Left colon (tissue), 2 donors: ENCODE measurements around the gene CENPM. TPM values are rescaled to one million over a fixed set of nuclear protein-coding genes. Genes with fewer than 3 reads are reported as not detected.

Experiments used
- ATAC-seq: fragments of 200-7000 bp; cut with Tn5 transposase; one replicate; pipeline ENCODE4 v1.9.1; 2020; ENCODE audit warnings: mild to moderate bottlenecking, moderate library complexity
- DNase-seq, 2 donors: peaks; one replicate each; pipeline ENCODE4 v3.0.0-alpha.2; 2020
- intact Hi-C, 2 donors: fragments of 100-400 bp; cut with DNase I in 1 of 2; cut with micrococcal nuclease in 1 of 2; formaldehyde crosslinking; loops; one replicate each; pipeline versions ENCODE4 v1.11.2 to v1.14.0; 2022; cut with DNase I, micrococcal nuclease
- total RNA-seq, 2 donors: library from RNA; stranded (reverse); fragmentation: NEBNext Ultra II Directional; extraction: Animal tissue kit (Norgen Biotek cat#: 25700); gene quantifications; one replicate each; pipeline ENCODE4 v1.2.1, GENCODE V29; 2021
- donor health status: DM: no; HTN: no; CAD: no.
- donor health status: DM: yes; HTN: yes; CAD: no.

The CENPM gene
- total RNA-seq, 2 donors from 2014 or later, result 7.5 to 16.4 TPM

- ATAC-seq (peak; percentile 2), DNase-seq (no peak)
- intact Hi-C loops, result no loop called here
Measured at GRCh38 chr22:41908411-41909309, 38.3 kb downstream of the CENPM start.

- ATAC-seq, result peak; percentile 8
- intact Hi-C loops, result no loop called here
- no peak for DNase-seq
Measured at GRCh38 chr22:41907436-41908401, 39.2 kb downstream of the CENPM start.

GRCh38 chr22:41906822-41907221, 40.1 kb downstream of the CENPM start:
- intact Hi-C loops, result no loop called here
- no peak for ATAC-seq

GRCh38 chr22:41905411-41906202, 41.3 kb downstream of the CENPM start:
- intact Hi-C loops, result no loop called here
- ATAC-seq, result no peak
- no peak for DNase-seq

More at GRCh38 chr22:41906822-41907221, 40.1 kb downstream of the CENPM start:
- DNase-seq, result no peak

GRCh38 chr22:41904450-41905410, 42.2 kb downstream of the CENPM start:
- ATAC-seq, result no peak
- DNase-seq, result no peak
- intact Hi-C loops, result no loop called here

- DNase-seq (no peak), ATAC-seq (peak; percentile 5)
- intact Hi-C loops, result no loop called here
Measured at GRCh38 chr22:41902932-41903421, 44.0 kb downstream of the CENPM start.

- ATAC-seq, result no peak
- intact Hi-C loops, result no loop called here
- DNase-seq, result no peak
Measured at GRCh38 chr22:41902016-41902415, 44.9 kb downstream of the CENPM start.

GRCh38 chr22:41900652-41901312, 46.2 kb downstream of the CENPM start:
- DNase-seq (no peak), ATAC-seq (peak; percentile 12)
- intact Hi-C loops, result no loop called here

GRCh38 chr22:41899992-41900651, 46.8 kb downstream of the CENPM start:
- intact Hi-C loops, result no loop called here
- ATAC-seq (peak; percentile 13), DNase-seq (no peak)

- DNase-seq (no peak), ATAC-seq (no peak)
Measured at GRCh38 chr22:41899110-41899509, 47.8 kb downstream of the CENPM start.

GRCh38 chr22:41898645-41899044, 48.3 kb downstream of the CENPM start:
- no peak for DNase-seq
- no peak for ATAC-seq
- intact Hi-C loops, result no loop called here

More at GRCh38 chr22:41899110-41899509, 47.8 kb downstream of the CENPM start:
- intact Hi-C loops, result no loop called here

GRCh38 chr22:41893591-41894375, 53.2 kb downstream of the CENPM start:
- ATAC-seq, result no peak
- DNase-seq, result no peak
- intact Hi-C loops, result no loop called here

- DNase-seq (no peak), ATAC-seq (no peak)
- intact Hi-C loops, result no loop called here
Measured at GRCh38 chr22:41892721-41893120, 54.2 kb downstream of the CENPM start.

- peak; percentile 10 for ATAC-seq
- DNase-seq, result no peak
- intact Hi-C loops, result no loop called here
Measured at GRCh38 chr22:41891407-41891806, 55.5 kb downstream of the CENPM start.
